HG03066 (cell line): ENCODE data around the gene MED4.
A peak's percentile ranks its signal among the peaks of the same experiment; 100 is the strongest.
"Not testable (repeated sequence)": the region's sequence is repeated elsewhere in the genome, so short reads cannot be mapped to it uniquely, and the experiment has no call there.

Experiments used
- ATAC-seq: cut with Tn5 transposase; IDR thresholded peaks from one replicate; pipeline ENCODE4 v1.9.1; 2021; ENCODE audit warnings: low read depth; ENCODE audit not compliant: unreplicated experiment

The MED4 gene

GRCh38 chr13:48096670-48097069 is 1.8 kb upstream of the MED4 start:
- ATAC-seq: no peak

GRCh38 chr13:48094404-48094780 is 512 bp downstream of the MED4 start:
- ATAC-seq: no peak

- no peak for ATAC-seq
Observed at GRCh38 chr13:48093588-48093987, 1.3 kb downstream of the MED4 start.

- ATAC-seq: no peak
Observed at GRCh38 chr13:48086272-48086671, 8.6 kb downstream of the MED4 start.

GRCh38 chr13:48081739-48082138 is 13.2 kb downstream of the MED4 start:
- ATAC-seq: no peak

GRCh38 chr13:48078251-48078656 is 16.6 kb downstream of the MED4 start:
- ATAC-seq: peak; percentile 95

GRCh38 chr13:48074006-48074405 is 20.9 kb downstream of the MED4 start:
- ATAC-seq: no peak

- no peak for ATAC-seq
Observed at GRCh38 chr13:48072787-48073186, 22.1 kb downstream of the MED4 start.

- ATAC-seq: no peak
Observed at GRCh38 chr13:48072304-48072703, 22.6 kb downstream of the MED4 start.

- ATAC-seq: no peak
Observed at GRCh38 chr13:48070942-48071341, 24.0 kb downstream of the MED4 start.

- ATAC-seq: no peak
Observed at GRCh38 chr13:48069573-48069972, 25.3 kb downstream of the MED4 start.

- no peak for ATAC-seq
Observed at GRCh38 chr13:48068952-48069351, 26.0 kb downstream of the MED4 start.

- ATAC-seq: no peak
Observed at GRCh38 chr13:48068036-48068435, 26.9 kb downstream of the MED4 start.

GRCh38 chr13:48066310-48066989 is 28.5 kb downstream of the MED4 start:
- no peak for ATAC-seq

GRCh38 chr13:48059951-48060350 is 35.0 kb downstream of the MED4 start:
- ATAC-seq: not testable (repeated sequence)

GRCh38 chr13:48058536-48058935 is 36.4 kb downstream of the MED4 start:
- not testable (repeated sequence) for ATAC-seq

- ATAC-seq: no peak
Observed at GRCh38 chr13:48055712-48056111, 39.2 kb downstream of the MED4 start.

GRCh38 chr13:48054601-48055000 is 40.3 kb downstream of the MED4 start:
- no peak for ATAC-seq

GRCh38 chr13:48050550-48050949 is 44.4 kb downstream of the MED4 start:
- ATAC-seq: no peak

- ATAC-seq: no peak
Observed at GRCh38 chr13:48043789-48044503, 51.0 kb downstream of the MED4 start.

- no peak for ATAC-seq
Observed at GRCh38 chr13:48042894-48043293, 52.0 kb downstream of the MED4 start.

- ATAC-seq: no peak
Observed at GRCh38 chr13:48040896-48041295, 54.0 kb downstream of the MED4 start.
